NT2/D1 (cell line): ENCODE measurements around the gene CGB3.
"Not testable (repeated sequence)": the region's sequence is repeated elsewhere in the genome, so short reads cannot be mapped to it uniquely, and the experiment has no call there.

Source experiments
- DNase-seq: peaks from one replicate; pipeline ENCODE4 v3.0.0-alpha.2; 2011; ENCODE audit warnings: low read depth, low spot score
- H3K27me3 ChIP-seq: 2 replicates; pipeline ENCODE4 v1.6.0; 2011; ENCODE audit warnings: mild to moderate bottlenecking; ENCODE audit not compliant: insufficient read length, insufficient read depth
- H3K36me3 ChIP-seq: 2 replicates; pipeline ENCODE4 v1.6.1; 2011; ENCODE audit warnings: mild to moderate bottlenecking, low read length, mixed read lengths; ENCODE audit not compliant: insufficient read depth, insufficient read length
- H3K4me1 ChIP-seq: 2 replicates; pipeline ENCODE4 v1.5.1; 2011; ENCODE audit not compliant: insufficient read depth, insufficient read length
- H3K4me3 ChIP-seq: 2 replicates; pipeline ENCODE4 v1.5.1; 2011; ENCODE audit warnings: low read depth; ENCODE audit not compliant: insufficient read length
- H3K9ac ChIP-seq: 2 replicates; pipeline ENCODE4 v1.6.0; 2011; ENCODE audit warnings: low read depth; ENCODE audit not compliant: insufficient read length
- H3K9me3 ChIP-seq: 2 replicates; pipeline ENCODE4 v1.5.1; 2011; ENCODE audit warnings: mild to moderate bottlenecking, low read length; ENCODE audit not compliant: insufficient read depth
- SUZ12 ChIP-seq: IDR thresholded peaks from 2 replicates; pipeline ENCODE4 v1.6.1; 2011; ENCODE audit not compliant: insufficient read length, insufficient read depth; ENCODE audit errors: extremely low read depth
- YY1 ChIP-seq: IDR thresholded peaks from 2 replicates; pipeline ENCODE4 v1.6.1; 2011; ENCODE audit not compliant: insufficient read length, insufficient read depth
- ZNF274 ChIP-seq: IDR thresholded peaks from 2 replicates; pipeline ENCODE4 v1.6.1; 2011; ENCODE audit warnings: mild to moderate bottlenecking, low read depth, low read length

CGB3 gene

GRCh38 chr19:49031642-49032301 lies 7.6 kb upstream of the CGB3 start, which contains the start of gene CGB2:
Gene CGB2, plus strand, starts transcription at chr19:49031890. Its CDS starts 206 bp downstream, at chr19:49032096.
- H3K9ac ChIP-seq, H3K36me3 ChIP-seq, H3K4me1 ChIP-seq, DNase-seq, H3K4me3 ChIP-seq, H3K27me3 ChIP-seq, H3K9me3 ChIP-seq: not testable (repeated sequence)

GRCh38 chr19:49030323-49030722 lies 6.2 kb upstream of the CGB3 start:
- not testable (repeated sequence) for H3K36me3 ChIP-seq, H3K4me1 ChIP-seq, H3K4me3 ChIP-seq, H3K9me3 ChIP-seq, DNase-seq, H3K9ac ChIP-seq, H3K27me3 ChIP-seq

- not testable (repeated sequence) for H3K9ac ChIP-seq, H3K9me3 ChIP-seq, H3K4me1 ChIP-seq, DNase-seq, H3K27me3 ChIP-seq, H3K36me3 ChIP-seq, H3K4me3 ChIP-seq
Observed at GRCh38 chr19:49029749-49030148, 5.6 kb upstream of the CGB3 start.

GRCh38 chr19:49028686-49029085 lies 4.6 kb upstream of the CGB3 start:
- DNase-seq, H3K36me3 ChIP-seq, H3K4me1 ChIP-seq, H3K9me3 ChIP-seq, H3K9ac ChIP-seq, H3K4me3 ChIP-seq, H3K27me3 ChIP-seq: not testable (repeated sequence)

- H3K9ac ChIP-seq, DNase-seq, H3K36me3 ChIP-seq, H3K9me3 ChIP-seq, H3K4me1 ChIP-seq, H3K27me3 ChIP-seq, H3K4me3 ChIP-seq: not testable (repeated sequence)
Observed at GRCh38 chr19:49025599-49025998, 1.5 kb upstream of the CGB3 start.

DNA sequence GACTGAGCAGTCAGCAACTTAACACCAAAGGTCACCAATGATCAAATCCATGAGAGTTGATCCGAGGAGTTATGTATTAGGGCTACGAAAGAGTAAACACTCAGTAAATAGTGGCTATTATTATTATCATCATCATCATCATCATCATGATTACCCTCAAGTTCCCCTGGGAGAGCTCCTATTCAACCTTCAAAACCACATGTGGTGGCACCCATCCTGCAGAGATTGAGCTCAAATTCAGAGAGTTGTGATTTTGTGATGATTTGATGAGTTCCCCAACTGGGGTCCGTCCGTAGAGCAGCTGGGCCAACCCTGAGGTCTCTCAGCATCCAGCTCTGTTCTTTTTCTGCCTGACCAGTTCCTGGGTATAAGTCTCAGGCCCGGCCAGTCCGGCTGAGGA lies 955 bp upstream of the CGB3 start:
- H3K9ac ChIP-seq, H3K4me1 ChIP-seq, H3K4me3 ChIP-seq, H3K9me3 ChIP-seq, H3K27me3 ChIP-seq, DNase-seq, H3K36me3 ChIP-seq: not testable (repeated sequence)

DNA sequence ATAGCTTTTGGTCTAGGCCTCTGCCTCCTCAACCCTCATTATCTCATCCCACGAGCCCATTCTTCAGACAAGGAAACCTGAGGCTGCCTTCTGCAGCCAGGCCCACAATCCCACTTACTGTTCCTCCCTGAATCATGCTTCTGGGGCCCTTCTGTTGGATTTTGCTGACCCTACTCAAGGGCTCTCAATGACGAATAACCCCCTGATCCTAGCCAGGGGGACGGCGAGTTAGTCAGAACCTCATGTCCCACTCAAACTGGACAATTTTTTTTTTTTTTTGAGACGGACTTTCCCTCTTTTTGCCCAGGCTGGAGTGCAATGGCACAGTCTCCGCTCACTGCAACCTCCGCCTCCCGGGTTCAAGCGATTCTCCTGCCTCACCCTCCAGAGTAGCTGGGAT lies 2.0 kb downstream of the CGB3 start:
- Histone ChIP-seq H3K9me3 (no peaks in the 10 kb centered on the region), H3K4me3 (no peak overlapping the region), H3K36me3 (no peaks in the 10 kb centered on the region), H3K9ac (no peak overlapping the region), H3K27me3 (no peaks in the 10 kb centered on the region), H3K4me1 (peaks cover 6% of the 10 kb centered on the region)
- no peak for TF ChIP-seq SUZ12
- TF ChIP-seq ZNF274: no peak
- no peak for TF ChIP-seq YY1
- DNase-seq: no peak

- Histone ChIP-seq H3K4me1 (peaks cover 6% of the 10 kb centered on the region), H3K9me3 (no peaks in the 10 kb centered on the region), H3K9ac (no peak overlapping the region), H3K4me3 (no peak overlapping the region), H3K27me3 (no peaks in the 10 kb centered on the region), H3K36me3 (peaks cover 5% of the 10 kb centered on the region)
- TF ChIP-seq YY1: no peak
- TF ChIP-seq ZNF274: no peak
- no peak for TF ChIP-seq SUZ12
- DNase-seq: no peak
Observed at GRCh38 chr19:49020931-49021895, 2.9 kb downstream of the CGB3 start.
